HG03095 (cell line): ENCODE data around the gene CHN2.

Experiments used
- ATAC-seq: cut with Tn5 transposase; IDR thresholded peaks from one replicate; pipeline ENCODE4 v1.9.1; 2021; ENCODE audit warnings: moderate library complexity; ENCODE audit not compliant: unreplicated experiment

CHN2 gene

GRCh38 chr7:29355388-29355787 is 160.8 kb downstream of the CHN2 start:
- ATAC-seq = no peak

DNA sequence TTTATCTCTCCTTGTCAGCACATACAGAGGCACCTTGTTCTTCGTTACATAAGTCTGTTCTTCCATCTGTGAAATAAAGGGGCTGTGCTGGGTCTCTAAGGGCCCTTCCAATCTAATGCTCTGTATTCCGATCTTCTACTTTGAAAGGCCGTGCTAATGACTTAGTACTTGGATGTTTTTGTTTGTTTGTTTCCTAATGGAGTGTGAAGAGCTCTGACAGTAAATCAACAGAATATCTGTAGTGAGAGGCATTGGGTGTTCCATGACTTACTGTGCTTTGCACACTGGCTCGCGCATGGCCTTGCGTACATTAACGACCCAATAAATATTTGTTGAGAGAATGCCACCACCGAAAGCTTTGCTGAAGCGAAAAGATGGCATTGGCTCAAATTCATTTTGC is 162.1 kb downstream of the CHN2 start:
- no peak for ATAC-seq

GRCh38 chr7:29359482-29360093 is 165.0 kb downstream of the CHN2 start:
- no peak for ATAC-seq

DNA sequence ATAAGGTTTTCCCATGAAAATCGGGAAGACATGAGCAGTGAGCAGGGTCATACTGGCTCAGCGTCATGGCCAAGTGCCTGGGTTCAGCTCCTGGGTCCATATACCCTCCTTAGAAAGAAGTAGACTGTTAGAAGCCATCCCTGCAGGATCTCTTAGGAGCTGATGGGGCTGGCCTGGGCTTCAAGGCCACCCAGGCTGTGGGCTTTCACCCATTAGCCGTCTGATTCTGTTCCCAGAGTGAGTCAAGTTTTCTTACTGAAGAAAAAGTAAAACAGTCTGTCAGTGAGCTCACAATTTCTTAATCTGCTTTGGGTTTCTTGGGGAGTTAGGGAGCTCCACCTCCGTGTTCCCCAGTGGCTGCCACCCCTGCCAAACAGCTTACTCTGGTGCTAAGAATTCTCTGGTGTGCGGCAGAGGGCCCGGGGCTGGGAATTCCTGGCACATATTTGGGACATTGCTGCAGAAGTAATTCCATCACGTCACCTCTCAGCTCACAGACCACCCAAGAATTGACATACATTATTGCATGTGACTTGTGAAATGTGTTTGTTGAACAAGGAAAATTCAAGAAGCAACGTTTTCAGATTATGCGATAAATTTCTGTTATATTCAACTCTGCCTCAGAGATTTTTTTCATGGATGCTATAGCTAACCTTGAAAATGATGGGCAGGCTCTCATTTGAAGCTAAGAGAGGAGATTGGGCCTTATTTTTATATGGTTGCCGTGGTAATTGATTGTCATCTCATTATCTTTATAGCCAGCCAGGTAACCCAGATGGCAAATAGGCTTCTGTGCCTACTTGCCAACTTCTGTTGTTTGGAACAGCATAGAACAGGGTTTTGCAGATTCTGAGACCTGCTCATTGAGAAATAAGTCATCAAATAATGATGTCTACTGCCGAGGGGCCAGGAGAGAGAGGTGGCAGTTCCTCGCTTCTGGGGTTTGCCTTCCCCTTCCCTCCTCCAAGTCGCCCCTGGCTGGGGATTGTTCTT is 166.4 kb downstream of the CHN2 start:
- ATAC-seq = no peak

GRCh38 chr7:29362380-29362779 is 167.8 kb downstream of the CHN2 start:
- ATAC-seq = no peak

GRCh38 chr7:29363636-29364425 is 169.3 kb downstream of the CHN2 start:
- no peak for ATAC-seq

- no peak for ATAC-seq
These were observed 170.1 kb downstream of the CHN2 start for GRCh38 chr7:29364661-29365060.

DNA sequence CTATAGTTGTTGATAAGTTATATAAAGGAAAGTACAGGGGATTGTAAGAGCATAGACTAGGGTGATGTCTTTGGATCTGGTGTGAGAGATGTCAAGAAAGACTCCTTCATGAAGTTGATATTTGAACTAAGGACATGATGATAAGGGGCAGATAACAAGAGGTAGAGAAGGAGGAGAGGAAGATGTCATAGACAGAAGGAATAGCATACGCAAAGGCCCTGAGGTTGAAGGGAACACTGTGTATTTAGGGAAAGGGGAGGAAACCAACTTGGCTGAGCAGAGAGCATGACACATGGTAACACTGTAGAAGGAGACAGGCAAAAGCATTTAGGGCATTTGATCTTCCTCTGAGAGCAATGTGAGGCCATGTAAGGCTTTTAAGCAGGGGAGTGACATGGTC is 170.8 kb downstream of the CHN2 start:
- ATAC-seq = no peak

DNA sequence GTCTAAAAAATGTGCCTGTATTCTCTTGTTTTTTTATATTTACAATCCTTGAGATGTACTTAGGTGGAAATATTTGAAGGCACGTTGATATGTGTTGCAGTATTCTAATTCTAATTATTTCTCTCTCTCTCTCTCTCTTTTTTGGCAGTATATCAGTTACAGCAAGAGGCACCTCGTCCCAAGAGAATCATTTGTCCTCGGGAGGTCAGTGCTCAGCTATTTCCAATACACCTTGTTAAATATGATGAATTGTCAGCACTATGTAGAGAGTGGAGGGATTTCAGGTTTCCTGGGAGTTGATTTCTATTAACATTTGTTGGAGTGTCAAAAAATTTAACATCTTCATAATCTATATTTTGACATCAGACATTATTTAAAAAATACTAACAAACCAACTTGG is 173.2 kb downstream of the CHN2 start:
- no peak for ATAC-seq

DNA sequence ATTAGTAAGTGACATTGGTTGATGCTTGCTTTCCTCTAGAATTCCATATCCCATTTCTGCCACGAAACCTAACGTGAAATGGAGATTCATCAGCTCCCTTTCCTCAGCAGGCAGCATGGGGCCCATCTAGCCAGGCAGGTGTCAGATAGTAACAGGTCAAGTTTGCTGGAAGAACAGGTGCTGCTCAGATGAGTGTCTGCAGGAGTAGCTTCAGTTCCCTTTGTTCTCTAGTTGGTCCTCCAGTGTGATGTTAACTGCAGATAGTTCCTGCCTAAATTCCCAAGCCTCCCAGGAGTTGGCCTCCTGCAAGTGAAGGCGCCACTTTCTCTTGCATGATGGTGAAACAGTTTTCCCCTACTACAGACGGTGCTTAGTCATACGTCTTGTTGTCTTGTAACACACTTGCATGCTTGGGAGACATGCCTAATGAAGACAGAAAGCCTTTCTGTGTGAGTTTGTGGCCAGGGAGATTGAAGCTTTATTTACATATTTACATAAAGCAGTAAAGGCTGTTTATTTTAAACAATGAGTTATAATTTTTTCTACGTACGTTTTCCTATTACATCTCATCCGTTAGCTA is 175.4 kb downstream of the CHN2 start:
- ATAC-seq = no peak

DNA sequence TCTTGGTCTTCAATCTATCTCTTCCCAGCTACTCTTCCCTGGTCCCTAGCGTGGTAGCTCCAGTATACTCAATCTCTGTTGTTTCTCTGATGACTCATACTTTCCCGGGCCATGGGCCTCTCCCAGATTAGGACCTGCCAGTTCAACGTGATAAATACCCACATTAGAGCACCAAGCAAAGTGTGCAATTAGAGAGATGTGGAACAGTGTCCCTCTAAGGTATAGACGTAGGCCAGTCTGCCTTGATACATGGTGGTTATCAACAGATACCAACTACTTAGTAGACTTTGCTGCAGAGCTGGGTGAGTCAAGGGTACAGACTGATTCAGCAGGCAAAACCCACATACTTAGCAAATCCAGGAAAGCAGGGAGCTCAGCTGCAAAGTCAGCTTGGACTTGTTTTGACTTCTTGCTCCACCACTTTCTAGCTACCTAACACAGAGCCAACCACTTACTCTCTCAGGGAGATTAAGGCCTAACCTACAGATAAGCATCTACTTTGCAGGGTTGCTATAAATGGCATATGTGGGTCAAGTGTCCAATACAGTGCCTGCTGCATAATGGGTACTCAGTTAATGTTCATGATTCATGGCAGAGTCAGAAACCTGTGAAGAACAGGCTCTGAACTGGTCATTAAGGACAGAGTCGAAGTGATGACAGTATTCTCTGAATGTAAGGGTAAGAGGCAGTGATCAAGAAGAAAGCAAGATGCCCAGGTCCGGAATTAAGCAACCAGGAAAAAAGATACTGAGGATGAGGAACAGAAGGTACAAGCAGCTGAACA is 176.1 kb downstream of the CHN2 start:
- no peak for ATAC-seq

DNA sequence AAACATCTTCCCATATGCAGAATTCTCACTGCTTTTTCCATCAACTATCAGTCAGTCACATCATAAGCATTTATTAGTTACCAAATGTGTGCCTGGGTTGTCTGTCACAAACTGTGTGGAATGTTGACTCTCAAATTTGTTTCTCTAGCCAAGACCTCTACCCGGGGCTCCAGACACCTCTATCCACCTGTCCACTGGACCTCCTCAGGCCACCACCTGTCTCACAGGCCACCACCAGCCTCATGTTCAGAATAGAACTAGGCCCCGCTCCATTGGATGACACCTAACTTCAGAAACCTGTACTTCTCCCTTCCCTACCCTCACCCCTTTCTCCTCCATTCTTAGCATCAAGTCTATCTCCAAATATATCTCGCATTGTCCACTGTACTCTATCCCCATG is 176.9 kb downstream of the CHN2 start:
- no peak for ATAC-seq

DNA sequence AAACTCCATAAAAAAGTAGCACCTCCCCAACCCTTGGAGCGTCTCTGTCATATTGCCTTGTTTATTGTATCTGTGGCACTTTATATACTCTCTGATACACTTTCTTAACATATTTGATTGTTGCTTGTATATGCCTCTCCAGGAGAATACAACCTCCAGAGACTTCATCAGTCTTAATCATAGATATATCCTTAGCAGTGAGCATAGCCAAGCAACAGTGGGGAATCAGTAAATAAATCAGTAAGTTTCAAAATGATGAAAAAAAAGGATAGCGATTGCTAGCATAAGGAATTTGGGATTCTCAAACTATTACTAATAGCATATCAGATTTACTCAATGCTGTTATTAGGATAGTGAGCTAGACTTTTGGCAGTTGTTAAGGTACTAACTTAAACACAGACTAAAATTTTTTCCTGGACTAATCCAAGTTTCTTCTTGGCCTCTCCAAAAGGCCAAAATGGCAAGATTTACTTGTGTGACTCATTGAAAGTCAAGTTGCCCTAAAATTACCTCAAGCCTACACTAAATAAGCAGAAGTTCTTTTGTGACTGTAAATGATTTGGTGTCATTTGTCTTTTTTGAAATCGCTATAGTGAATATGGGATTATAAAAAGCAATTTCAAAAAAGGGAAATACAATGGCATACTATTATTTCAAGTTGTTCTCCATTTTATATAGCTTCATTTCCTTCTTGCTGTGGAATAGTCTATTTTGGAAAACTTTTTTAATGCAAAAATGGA is 177.9 kb downstream of the CHN2 start:
- no peak for ATAC-seq

DNA sequence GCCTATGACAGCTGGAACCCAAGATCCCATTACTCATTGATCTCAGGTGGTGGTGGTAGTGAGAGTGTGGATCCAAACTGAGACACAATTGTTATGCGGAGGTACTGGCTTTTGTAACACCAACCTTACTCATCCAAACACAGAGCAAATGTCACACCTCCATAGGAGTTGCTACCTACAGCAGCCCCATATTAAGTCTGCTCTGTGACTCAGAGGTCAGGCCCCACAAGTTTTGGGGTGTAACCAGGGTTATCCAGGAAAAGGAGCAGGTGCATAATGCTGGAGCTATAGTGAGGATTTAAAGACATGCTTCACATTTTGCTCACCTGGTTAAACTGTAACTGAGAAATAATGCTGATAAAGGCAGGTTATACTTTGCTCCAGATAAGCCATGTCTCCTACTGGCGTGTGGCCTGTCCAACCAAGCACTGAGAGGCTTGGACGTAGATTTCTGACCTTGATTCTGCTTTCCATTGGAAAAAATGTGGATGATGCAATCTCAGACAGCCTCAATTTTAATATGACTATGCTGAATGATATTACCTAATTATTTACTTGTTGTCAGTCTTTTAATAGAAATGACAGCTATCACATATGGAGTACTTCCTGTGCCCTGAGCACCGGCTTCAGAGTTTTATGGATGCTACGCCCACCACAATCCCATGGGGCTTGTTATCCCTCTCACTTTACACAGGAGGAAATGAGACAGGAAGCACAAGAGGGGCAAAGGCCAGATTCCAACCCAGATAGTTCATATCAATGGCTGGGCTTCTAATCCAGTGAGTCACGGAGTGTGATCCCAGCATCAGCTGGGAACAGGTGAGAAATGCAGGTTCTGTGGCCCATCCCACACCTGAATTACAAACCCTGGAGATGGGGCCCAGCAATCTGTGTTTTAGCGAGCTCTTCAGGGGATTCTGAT is 181.3 kb downstream of the CHN2 start:
- ATAC-seq = no peak

- no peak for ATAC-seq
These were observed 183.1 kb downstream of the CHN2 start for GRCh38 chr7:29377718-29378117.

- no peak for ATAC-seq
These were observed 185.0 kb downstream of the CHN2 start for GRCh38 chr7:29379551-29379950.

DNA sequence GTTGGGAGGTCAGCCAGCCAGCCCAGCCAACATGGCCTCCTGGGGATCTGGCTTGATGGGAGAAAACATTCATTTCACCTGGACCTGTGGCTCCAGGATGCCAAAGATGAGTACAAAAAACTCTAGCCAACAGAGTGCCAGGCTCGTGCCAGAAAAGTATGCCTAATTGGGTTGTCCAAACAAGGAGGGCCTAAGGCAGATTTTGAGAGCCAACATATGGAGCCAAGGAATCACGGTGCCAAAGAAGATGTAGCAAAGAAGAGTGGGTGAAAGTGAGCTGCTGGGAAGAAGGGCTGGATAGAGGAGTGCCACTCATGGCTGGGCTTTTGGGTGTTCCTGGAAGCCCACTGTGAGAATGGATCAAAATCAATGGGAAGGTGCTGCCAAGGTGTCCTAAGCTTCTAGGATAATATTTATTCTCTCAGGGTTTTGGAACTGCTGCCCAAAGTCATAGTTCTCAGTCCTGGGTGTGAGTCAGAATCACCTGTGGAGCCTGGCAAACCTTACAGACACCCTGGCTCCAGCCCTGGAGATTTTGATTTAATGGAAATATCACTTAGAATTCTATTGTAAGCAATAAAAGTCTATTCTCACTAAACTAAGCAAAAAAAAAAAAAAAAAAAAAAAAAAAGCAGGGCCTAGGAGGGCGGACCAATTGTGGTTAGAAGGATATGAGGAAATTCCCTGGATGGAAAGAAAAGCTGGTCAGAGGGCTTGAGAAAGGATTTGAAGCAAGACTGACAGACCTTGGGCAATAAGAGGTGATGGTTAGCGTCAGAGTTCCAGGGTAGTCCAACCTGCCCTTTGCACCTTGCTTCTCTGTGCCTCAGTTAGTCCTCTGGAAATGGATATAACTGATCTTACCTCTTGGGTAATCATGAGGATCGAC is 186.9 kb downstream of the CHN2 start:
- ATAC-seq = no peak

DNA sequence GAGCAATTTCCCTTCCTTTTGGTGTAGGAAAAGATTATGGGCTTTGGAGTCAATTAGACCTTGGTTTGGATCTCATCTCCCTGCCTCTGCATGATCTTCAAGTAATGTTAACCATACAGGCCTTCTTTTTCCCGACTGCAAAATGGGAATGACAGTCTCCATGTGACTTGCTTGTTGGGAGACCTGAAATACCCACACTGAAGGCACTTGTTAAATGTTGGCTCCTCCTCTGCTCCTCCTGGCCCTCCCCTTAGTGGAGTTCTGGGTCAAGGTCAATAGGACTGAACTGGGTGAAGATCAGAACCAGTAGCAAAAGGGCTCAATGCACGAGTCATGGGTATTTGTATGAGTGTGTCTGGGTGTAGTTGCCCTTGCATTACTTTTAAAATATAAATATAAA is 189.7 kb downstream of the CHN2 start:
- ATAC-seq = no peak
